Spleen (tissue), 7 donors: ENCODE results near the gene CXCL13.

Experiments
- POLR2A ChIP-seq, 3 donors: fragments of 450-650 bp; IDR thresholded peaks; one replicate each; pipeline ENCODE4 v1.5.1; 2017; ENCODE audit warnings: antibody characterized with exemption in 3 of 3, mild to moderate bottlenecking in 1 of 3
- POLR2AphosphoS5 ChIP-seq, 3 donors: sonication (generic); formaldehyde crosslinking; IDR thresholded peaks; one replicate each; pipeline ENCODE4 v1.5.1; 2017; ENCODE audit warnings: antibody characterized with exemption in 3 of 3
- TF ChIP-seq, protein P1 (sequence below), 11 experiments: fragments of 200-600 bp in 7 of 11; fragments of 450-650 bp in 4 of 11; sonication (generic) in 4 of 11; IDR thresholded peaks in 8 of 11; conservative IDR thresholded peaks in 3 of 11; 1 replicate in 7 of 11; 2 replicates in 4 of 11; pipeline versions ENCODE4 v1.4.0 to v1.8.0; 2016 to 2021; ENCODE audit warnings: antibody characterized with exemption in 11 of 11, inconsistent platforms in 4 of 11, mild to moderate bottlenecking in 1 of 11
- donor health status: DM: no; HTN: no; CAD: no; lungs with moderate emphysema.
- donor health status: DM: no; HTN: no; CAD: no.
- donor health status: DM: no; HTN: no; CAD: no.

DNA sequence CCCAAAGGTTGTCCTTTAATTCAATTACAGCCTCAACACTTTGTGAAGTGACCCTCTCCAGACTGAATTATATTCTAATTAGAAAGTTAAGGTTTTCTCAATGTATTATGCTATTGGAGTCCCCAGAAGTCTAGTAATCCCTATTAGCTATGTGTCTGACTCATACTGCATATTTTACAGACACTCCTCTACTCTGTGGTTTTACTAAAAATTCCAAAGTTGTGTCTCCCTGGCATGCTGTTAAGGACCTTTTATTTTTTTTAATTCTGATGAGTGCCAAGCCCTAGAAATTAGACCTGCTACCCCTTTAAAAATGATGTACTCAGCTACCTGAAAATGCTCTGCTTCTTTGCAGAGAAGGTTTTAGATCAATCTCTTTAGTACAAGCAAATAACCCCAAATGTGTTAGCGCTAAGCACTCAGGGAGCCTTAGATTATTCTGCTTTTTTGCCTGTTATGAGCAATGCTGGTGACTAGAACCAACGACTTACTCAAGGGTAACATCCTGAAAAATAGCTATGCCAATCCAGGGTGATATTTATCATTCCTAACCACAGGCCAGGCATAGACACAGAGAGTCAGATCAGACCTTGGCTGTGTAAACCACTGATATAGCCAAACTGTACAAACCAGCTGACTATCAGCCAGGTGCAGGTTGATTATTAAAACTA, 26.1 kb upstream of the CXCL13 start:
- TF ChIP-seq POLR2A (IDR thresholded peaks at IDR 0.05) (no peak), POLR2AphosphoS5 (IDR thresholded peaks at IDR 0.05) (no peak)
- TF ChIP-seq, protein P1, sequence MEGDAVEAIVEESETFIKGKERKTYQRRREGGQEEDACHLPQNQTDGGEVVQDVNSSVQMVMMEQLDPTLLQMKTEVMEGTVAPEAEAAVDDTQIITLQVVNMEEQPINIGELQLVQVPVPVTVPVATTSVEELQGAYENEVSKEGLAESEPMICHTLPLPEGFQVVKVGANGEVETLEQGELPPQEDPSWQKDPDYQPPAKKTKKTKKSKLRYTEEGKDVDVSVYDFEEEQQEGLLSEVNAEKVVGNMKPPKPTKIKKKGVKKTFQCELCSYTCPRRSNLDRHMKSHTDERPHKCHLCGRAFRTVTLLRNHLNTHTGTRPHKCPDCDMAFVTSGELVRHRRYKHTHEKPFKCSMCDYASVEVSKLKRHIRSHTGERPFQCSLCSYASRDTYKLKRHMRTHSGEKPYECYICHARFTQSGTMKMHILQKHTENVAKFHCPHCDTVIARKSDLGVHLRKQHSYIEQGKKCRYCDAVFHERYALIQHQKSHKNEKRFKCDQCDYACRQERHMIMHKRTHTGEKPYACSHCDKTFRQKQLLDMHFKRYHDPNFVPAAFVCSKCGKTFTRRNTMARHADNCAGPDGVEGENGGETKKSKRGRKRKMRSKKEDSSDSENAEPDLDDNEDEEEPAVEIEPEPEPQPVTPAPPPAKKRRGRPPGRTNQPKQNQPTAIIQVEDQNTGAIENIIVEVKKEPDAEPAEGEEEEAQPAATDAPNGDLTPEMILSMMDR (IDR thresholded peaks at IDR 0.05 in 8 of 11, conservative IDR thresholded peaks at IDR 0.05 in 3 of 11) = no peak
